HepG2 (cell line): Measurements from ENCODE around the gene PCIF1. TPM values are rescaled to one million over a fixed set of nuclear protein-coding genes. Genes with fewer than 3 reads are reported as not detected.

Experiments used
- ATAC-seq: fragments of 200-7000 bp; cut with Tn5 transposase; 3 replicates; pipeline ENCODE4 v1.9.1; 2020; ENCODE audit warnings: mild to moderate bottlenecking, moderate library complexity
- BruUV-seq: library from RNA; stranded (reverse); fragments of 400-500 nt; replicated peaks from 2 replicates; lab custom pipeline; 2021; lab: Mats Ljungman, UMichigan
- CTCF ChIA-PET: fragments of 300-600 bp; formaldehyde crosslinking; extraction: SDS; loops from one replicate; lab custom pipeline; 2021; ENCODE audit warnings: low total read pairs, inconsistent platforms, low intra/inter-chr PET ratio; lab: Yijun Ruan, JAX
- POLR2A ChIA-PET: fragments of 350-600 bp; sonication (Branson Sonifier 250); formaldehyde crosslinking; loops from one replicate; lab custom pipeline; 2020; ENCODE audit warnings: antibody characterized with exemption, inconsistent platforms; lab: Yijun Ruan, JAX
- DNase-seq: peaks from one replicate; pipeline ENCODE4 v3.0.0-alpha.2; 2015; ENCODE audit warnings: low spot score
- FAIRE-seq: peaks from 3 replicates; lab custom pipeline; 2011; peaks lifted over from hg19 to GRCh38; lab: Jason Lieb, UNC
- H2AFZ ChIP-seq: one replicate; pipeline ENCODE4 v1.6.1; 2011; ENCODE audit warnings: low read length, inconsistent platforms
- H3K27ac ChIP-seq: fragments of 300-600 bp; 3 replicates; pipeline ENCODE4 v1.8.0; 2011; ENCODE audit warnings: mixed run types, mild to moderate bottlenecking, mixed read lengths, low read length, inconsistent platforms; ENCODE audit not compliant: insufficient read depth; ENCODE audit errors: extremely low read length
- H3K27me3 ChIP-seq, 2 experiments: fragments of 200-600 bp in 1 of 2; 2 replicates in 1 of 2; 3 replicates in 1 of 2; pipeline versions ENCODE4 v1.6.0 to v1.8.0; 2011; ENCODE audit warnings: low read length in 2 of 2, mild to moderate bottlenecking in 2 of 2, moderate library complexity in 2 of 2, inconsistent platforms in 1 of 2; ENCODE audit not compliant: insufficient read depth in 2 of 2, control insufficient read depth in 1 of 2
- H3K36me3 ChIP-seq, 2 experiments: fragments of 200-600 bp in 1 of 2; replicated peaks in 1 of 2; 2 replicates in 1 of 2; 3 replicates in 1 of 2; pipeline versions ENCODE4 v1.5.1 to v1.8.0; 2011; ENCODE audit warnings: low read length in 2 of 2, inconsistent platforms in 1 of 2; ENCODE audit not compliant: insufficient read depth in 2 of 2, control insufficient read depth in 1 of 2
- H3K4me1 ChIP-seq: 2 replicates; pipeline ENCODE4 v1.5.1; 2012; ENCODE audit warnings: low read length, inconsistent platforms; ENCODE audit not compliant: insufficient read depth
- H3K4me2 ChIP-seq: 2 replicates; pipeline ENCODE4 v1.6.0; 2011; ENCODE audit warnings: low read depth, low read length, inconsistent platforms
- H3K4me3 ChIP-seq, 3 experiments: fragments of 200-600 bp in 1 of 3; sonication (generic), shearing (Covaris generic) in 1 of 3; replicated peaks in 1 of 3; 2 replicates each; pipeline ENCODE4 v1.5.1; 2011 to 2016; ENCODE audit warnings: low read length in 3 of 3, inconsistent platforms in 2 of 3, low read depth in 2 of 3, mild to moderate bottlenecking in 2 of 3, control low read depth in 1 of 3, mixed read lengths in 1 of 3; ENCODE audit not compliant: insufficient read depth in 1 of 3
- H3K79me2 ChIP-seq: one replicate; pipeline ENCODE4 v1.6.1; 2011; ENCODE audit warnings: low read length, inconsistent platforms; ENCODE audit not compliant: insufficient read depth
- H3K9ac ChIP-seq: 2 replicates; pipeline ENCODE4 v1.6.0; 2011; ENCODE audit warnings: mild to moderate bottlenecking, low read depth, low read length, inconsistent platforms; ENCODE audit not compliant: insufficient read depth
- H3K9me3 ChIP-seq: 2 replicates; pipeline ENCODE4 v1.5.1; 2012; ENCODE audit warnings: mild to moderate bottlenecking, low read length
- H4K20me1 ChIP-seq: 2 replicates; pipeline ENCODE4 v1.6.0; 2011; ENCODE audit warnings: inconsistent platforms, mild to moderate bottlenecking, low read length, moderate library complexity; ENCODE audit not compliant: insufficient read depth
- ADNP ChIP-seq: sonication (generic); formaldehyde crosslinking; IDR thresholded peaks from 2 replicates; pipeline ENCODE4 v1.4.0; 2020; ENCODE audit warnings: missing genetic modification reagents
- GATAD2A ChIP-seq: IDR thresholded peaks from 2 replicates; pipeline ENCODE4 v1.6.1; 2016
- GFI1 ChIP-seq: sonication (generic); formaldehyde crosslinking; IDR thresholded peaks from 2 replicates; pipeline ENCODE4 v1.5.0; 2020; ENCODE audit warnings: missing genetic modification reagents, mild to moderate bottlenecking, borderline replicate concordance
- GZF1 ChIP-seq: sonication (generic); formaldehyde crosslinking; IDR thresholded peaks from 2 replicates; pipeline ENCODE4 v1.5.1; 2020; ENCODE audit warnings: mild to moderate bottlenecking, missing genetic modification reagents
- RXRB ChIP-seq: IDR thresholded peaks from 2 replicates; pipeline ENCODE4 v1.6.1; 2016; ENCODE audit warnings: borderline replicate concordance, missing genetic modification reagents, missing compliant biosample characterization
- SALL2 ChIP-seq: sonication (generic); formaldehyde crosslinking; IDR thresholded peaks from 2 replicates; pipeline ENCODE4 v1.8.1; 2023; ENCODE audit warnings: mild to moderate bottlenecking, missing genetic modification reagents, inconsistent platforms
- STAG1 ChIP-seq: sonication (generic); formaldehyde crosslinking; IDR thresholded peaks from 2 replicates; pipeline ENCODE4 v1.4.0; 2020; ENCODE audit warnings: missing genetic modification reagents
- ZBTB3 ChIP-seq: sonication (generic); formaldehyde crosslinking; IDR thresholded peaks from 2 replicates; pipeline ENCODE4 v1.4.0; 2020; ENCODE audit warnings: low read depth, mild to moderate bottlenecking, moderate library complexity, missing genetic modification reagents, borderline replicate concordance
- ZFP36 ChIP-seq: fragments of 150-350 bp; IDR thresholded peaks from 2 replicates; pipeline ENCODE4 v1.6.1; 2018; ENCODE audit warnings: borderline replicate concordance, low read length, low read depth; ENCODE audit not compliant: partially characterized antibody
- WGBS: methylation state at CpG from one replicate; pipeline ENCODE4 v1.1.6; 2017; ENCODE audit warnings: low lambda C conversion rate; 5-methylcytosine and 5-hydroxymethylcytosine counted together
- in situ Hi-C: cut with HindIII; loops from 2 replicates; pipeline ENCODE4 v1.10.0; 2017; ENCODE audit warnings: low pct_unique_long_range_greater_than_20kb; ENCODE audit not compliant: extremely low pct_ligation_motif_present
- intact Hi-C: fragments of 100-400 bp; cut with micrococcal nuclease; formaldehyde crosslinking; loops from one replicate; pipeline ENCODE4 v1.10.0; 2022; ENCODE audit not compliant: unreplicated experiment
- polyA plus RNA-seq, 8 experiments: library from polyadenylated mRNA; depleted of rRNA in 3 of 8; stranded (reverse) in 7 of 8; unstranded in 1 of 8; fragments of >200 nt; fragmentation: Illumina TruSeq in 4 of 8; extraction: Trizol in 4 of 8; gene quantifications; 2 replicates each; pipeline versions ENCODE4 v1.2.1 to v1.2.3, GENCODE V29; 2011 to 2016; ENCODE audit warnings: low read depth in 4 of 8, missing spikeins in 1 of 8, mixed read lengths in 1 of 8; ENCODE audit not compliant: insufficient read depth in 1 of 8
- total RNA-seq, 5 experiments: library from RNA; depleted of rRNA; stranded (reverse); fragments of >200 nt; fragmentation: Illumina TruSeq; extraction: Trizol; gene quantifications; 2 replicates each; pipeline ENCODE4 v1.2.3, GENCODE V29; 2016; ENCODE audit warnings: low read depth in 1 of 5
- TF ChIP-seq, protein P1 (sequence below): sonication (generic); formaldehyde crosslinking; IDR thresholded peaks from 2 replicates; pipeline ENCODE4 v1.4.0; 2020; ENCODE audit warnings: missing genetic modification reagents
- TF ChIP-seq, protein P2 (sequence below): IDR thresholded peaks from 2 replicates; pipeline ENCODE4 v1.6.1; 2012; ENCODE audit warnings: inconsistent platforms
- TF ChIP-seq, protein P3 (sequence below): sonication (generic); formaldehyde crosslinking; IDR thresholded peaks from 2 replicates; pipeline ENCODE4 v1.4.0; 2020; ENCODE audit warnings: missing genetic modification reagents, low read depth, mild to moderate bottlenecking, borderline replicate concordance
- TF ChIP-seq, protein P4 (sequence below): sonication (generic); formaldehyde crosslinking; IDR thresholded peaks from 2 replicates; pipeline ENCODE4 v1.5.0; 2020; ENCODE audit warnings: mild to moderate bottlenecking, missing genetic modification reagents

PCIF1 gene
- total and polyA plus RNA-seq, 2 of the 13 experiments (the other 11 are each of a cell fraction or from before 2014, with no cell fraction given): 20.9 to 24.4 TPM

DNA sequence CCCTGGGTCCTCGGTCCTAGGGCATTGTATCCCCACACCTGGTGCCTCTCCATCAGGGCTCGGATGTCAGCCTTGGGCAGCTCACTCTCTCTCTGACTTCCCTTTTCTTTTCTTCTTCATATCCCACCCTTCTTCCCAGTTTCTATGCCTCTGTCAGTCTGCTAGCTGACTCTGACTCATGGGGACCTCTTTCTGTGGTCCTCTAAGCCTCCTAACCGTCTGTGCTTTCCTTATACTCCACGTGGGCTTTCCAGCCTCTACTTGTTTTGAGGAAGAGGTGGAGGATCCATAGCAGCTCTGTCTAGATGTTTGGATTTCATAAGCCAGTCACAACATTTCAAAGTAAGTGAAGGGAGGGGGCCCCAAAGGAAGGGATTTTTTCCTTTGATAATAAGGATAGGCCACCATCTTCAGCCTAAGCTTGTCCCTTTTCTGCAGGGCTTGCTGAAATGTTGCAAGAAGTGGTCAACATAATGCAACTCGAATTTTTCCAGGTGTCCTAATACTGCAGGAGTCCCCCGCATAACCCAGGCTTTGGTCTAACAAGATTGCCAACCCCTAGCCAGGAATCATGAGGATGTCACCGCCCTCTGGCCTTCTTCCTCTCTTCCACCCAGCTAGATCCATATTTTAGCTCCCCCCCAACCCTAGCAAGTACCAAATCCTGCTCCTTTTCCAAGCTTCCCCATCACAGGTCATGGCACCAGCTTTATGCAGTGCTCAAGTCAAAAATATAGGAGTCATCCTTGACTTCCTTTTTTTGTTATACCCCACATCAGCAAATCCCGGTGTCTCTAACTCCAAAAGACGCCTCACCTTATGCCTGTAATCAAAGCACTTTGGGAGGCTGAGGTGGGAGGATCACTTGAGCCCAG, 13.8 kb upstream of the PCIF1 start (continued):
- TF ChIP-seq, protein P1, sequence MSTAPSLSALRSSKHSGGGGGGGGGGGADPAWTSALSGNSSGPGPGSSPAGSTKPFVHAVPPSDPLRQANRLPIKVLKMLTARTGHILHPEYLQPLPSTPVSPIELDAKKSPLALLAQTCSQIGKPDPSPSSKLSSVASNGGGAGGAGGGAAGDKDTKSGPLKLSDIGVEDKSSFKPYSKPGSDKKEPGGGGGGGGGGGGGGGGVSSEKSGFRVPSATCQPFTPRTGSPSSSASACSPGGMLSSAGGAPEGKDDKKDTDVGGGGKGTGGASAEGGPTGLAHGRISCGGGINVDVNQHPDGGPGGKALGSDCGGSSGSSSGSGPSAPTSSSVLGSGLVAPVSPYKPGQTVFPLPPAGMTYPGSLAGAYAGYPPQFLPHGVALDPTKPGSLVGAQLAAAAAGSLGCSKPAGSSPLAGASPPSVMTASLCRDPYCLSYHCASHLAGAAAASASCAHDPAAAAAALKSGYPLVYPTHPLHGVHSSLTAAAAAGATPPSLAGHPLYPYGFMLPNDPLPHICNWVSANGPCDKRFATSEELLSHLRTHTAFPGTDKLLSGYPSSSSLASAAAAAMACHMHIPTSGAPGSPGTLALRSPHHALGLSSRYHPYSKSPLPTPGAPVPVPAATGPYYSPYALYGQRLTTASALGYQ (CRISPR knock-in tag): 0 out of 2 replicates have a peak, but pooled peaks have one; percentile 35
- TF ChIP-seq, protein P2, sequence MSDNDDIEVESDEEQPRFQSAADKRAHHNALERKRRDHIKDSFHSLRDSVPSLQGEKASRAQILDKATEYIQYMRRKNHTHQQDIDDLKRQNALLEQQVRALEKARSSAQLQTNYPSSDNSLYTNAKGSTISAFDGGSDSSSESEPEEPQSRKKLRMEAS: 0 out of 2 replicates have a peak, but pooled peaks have one; percentile 8
- TF ChIP-seq ZFP36: no peak

DNA sequence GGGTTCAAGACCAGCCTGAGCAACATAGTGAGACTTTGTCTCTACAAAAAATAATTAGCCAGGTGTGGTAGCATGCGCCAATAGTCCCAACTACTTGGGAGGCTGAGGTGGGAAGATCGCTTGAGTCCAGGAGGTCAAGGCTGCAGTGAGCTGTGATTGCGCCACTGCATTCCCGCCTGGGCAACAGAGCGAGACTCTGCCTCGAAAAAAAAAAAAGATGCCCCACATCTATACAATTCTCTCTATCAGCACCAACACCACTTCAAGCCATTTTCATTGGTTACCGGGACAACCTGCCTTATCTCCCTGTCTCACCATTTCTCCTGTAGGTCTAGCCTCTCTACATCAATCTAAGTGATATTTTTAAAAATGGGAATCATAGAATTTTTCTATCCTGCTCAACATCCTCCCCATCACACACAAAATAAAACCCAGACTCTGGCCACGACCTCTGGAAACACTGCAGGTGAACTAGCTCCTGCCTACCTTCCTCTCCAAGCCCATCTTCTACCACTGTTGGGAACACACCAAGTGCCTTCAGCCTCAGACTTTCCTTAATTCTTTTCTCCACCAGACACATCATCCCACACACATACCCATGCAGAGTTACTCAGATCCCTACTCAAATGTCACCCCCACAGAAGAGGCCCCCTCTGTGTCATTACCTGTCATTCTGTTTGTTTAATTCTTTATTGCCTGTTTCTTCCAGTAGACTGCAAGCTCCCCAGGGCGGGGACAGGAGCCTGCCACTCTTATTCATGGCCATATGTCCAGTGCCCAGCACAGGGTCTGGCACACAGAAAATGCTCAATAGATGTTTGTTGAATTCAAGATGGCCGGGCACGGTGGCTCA, 12.9 kb upstream of the PCIF1 start:
- Histone ChIP-seq H3K27me3 (peaks cover 0 to under 1% of the 10 kb centered on the region in 2 experiments; a peak in 1 of 5 replicates), H3K9me3 (no peaks in the 10 kb centered on the region), H3K79me2 (no peaks in the 10 kb centered on the region), H3K36me3 (no peaks in the 10 kb centered on the region), H4K20me1 (no peaks in the 10 kb centered on the region), H3K9ac (no peak overlapping the region), H2AFZ (no peak overlapping the region), H3K27ac (no peak overlapping the region), H3K4me2 (0 out of 2 replicates have a peak overlapping the region, but pooled peaks have one; percentile 48), H3K4me1 (peaks cover 90% of the 10 kb centered on the region), H3K4me3 (no peak overlapping the region)
- POLR2A ChIA-PET: interaction anchor here (0.6 to 5.0 kb wide), 12 partner anchors 8 to 213 kb away, joined by 3 to 78 read pairs (median 13); partner anchors contain the start of genes CTSA, DNTTIP1, NEURL2 and PCIF1
- intact Hi-C loops: no loop called here
- DNase-seq (no peak), ATAC-seq (no peak), FAIRE-seq (no peak)
- in situ Hi-C loops: no loop called here
- CTCF ChIA-PET: no interaction called here
- BruUV-seq: no TSS peak
- WGBS: 19% methylated on average over 11 of the region's 11 CpGs
- peak; percentile 50; the same call in 1 of the 2 replicates for TF ChIP-seq RXRB (CRISPR knock-in tag)
- TF ChIP-seq GATAD2A: peak; percentile 73
- peak; percentile 86; the same call in 1 of the 2 replicates for TF ChIP-seq GZF1 (CRISPR knock-in tag)
- TF ChIP-seq, protein P3, sequence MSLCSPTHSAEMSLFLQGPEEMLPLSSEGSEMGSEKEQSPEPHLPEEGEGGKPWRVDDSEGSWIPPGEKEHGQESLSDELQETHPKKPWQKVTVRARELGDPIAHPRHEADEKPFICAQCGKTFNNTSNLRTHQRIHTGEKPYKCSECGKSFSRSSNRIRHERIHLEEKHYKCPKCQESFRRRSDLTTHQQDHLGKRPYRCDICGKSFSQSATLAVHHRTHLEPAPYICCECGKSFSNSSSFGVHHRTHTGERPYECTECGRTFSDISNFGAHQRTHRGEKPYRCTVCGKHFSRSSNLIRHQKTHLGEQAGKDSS (CRISPR knock-in tag): no peak
- 0 out of 2 replicates have a peak, but pooled peaks have one; percentile 39 for TF ChIP-seq ZBTB3
- no peak for TF ChIP-seq STAG1 (CRISPR knock-in tag)
- peak; percentile 91 for TF ChIP-seq GFI1 (CRISPR knock-in tag)
- TF ChIP-seq, protein P4, sequence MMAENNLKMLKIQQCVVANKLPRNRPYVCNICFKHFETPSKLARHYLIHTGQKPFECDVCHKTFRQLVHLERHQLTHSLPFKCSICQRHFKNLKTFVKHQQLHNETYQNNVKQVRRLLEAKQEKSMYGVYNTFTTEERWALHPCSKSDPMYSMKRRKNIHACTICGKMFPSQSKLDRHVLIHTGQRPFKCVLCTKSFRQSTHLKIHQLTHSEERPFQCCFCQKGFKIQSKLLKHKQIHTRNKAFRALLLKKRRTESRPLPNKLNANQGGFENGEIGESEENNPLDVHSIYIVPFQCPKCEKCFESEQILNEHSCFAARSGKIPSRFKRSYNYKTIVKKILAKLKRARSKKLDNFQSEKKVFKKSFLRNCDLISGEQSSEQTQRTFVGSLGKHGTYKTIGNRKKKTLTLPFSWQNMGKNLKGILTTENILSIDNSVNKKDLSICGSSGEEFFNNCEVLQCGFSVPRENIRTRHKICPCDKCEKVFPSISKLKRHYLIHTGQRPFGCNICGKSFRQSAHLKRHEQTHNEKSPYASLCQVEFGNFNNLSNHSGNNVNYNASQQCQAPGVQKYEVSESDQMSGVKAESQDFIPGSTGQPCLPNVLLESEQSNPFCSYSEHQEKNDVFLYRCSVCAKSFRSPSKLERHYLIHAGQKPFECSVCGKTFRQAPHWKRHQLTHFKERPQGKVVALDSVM: peak; percentile 94
- peak; percentile 85 for TF ChIP-seq ADNP (CRISPR knock-in tag)
- TF ChIP-seq SALL2 (CRISPR knock-in tag): 0 out of 2 replicates have a peak, but pooled peaks have one; percentile 10
